GM12872 (cell line): ENCODE results near the gene CIP2A.

Experiments used
- CTCF ChIP-seq: IDR thresholded peaks from 3 replicates; pipeline ENCODE4 v1.5.1; 2011; ENCODE audit warnings: low read depth, mild to moderate bottlenecking, low read length, moderate library complexity; ENCODE audit not compliant: insufficient read depth

Gene CIP2A

GRCh38 chr3:108562565-108562964 lies 26.7 kb downstream of the CIP2A start:
- no peak for TF ChIP-seq CTCF

GRCh38 chr3:108555966-108556581 lies 33.2 kb downstream of the CIP2A start:
- TF ChIP-seq CTCF = no peak

GRCh38 chr3:108554913-108555571 lies 34.2 kb downstream of the CIP2A start:
- TF ChIP-seq CTCF = no peak

GRCh38 chr3:108554229-108554628 lies 35.0 kb downstream of the CIP2A start:
- no peak for TF ChIP-seq CTCF

GRCh38 chr3:108552267-108553159 lies 36.7 kb downstream of the CIP2A start:
- TF ChIP-seq CTCF = peak; percentile 28; the same call in 2 of the 3 replicates

GRCh38 chr3:108548886-108549285 lies 40.4 kb downstream of the CIP2A start:
- TF ChIP-seq CTCF = no peak

GRCh38 chr3:108548304-108548703 lies 40.9 kb downstream of the CIP2A start:
- no peak for TF ChIP-seq CTCF
